H1 (cell line): Measurements from ENCODE around the gene MIOX. TPM values are rescaled to one million over a fixed set of nuclear protein-coding genes. Genes with fewer than 3 reads are reported as not detected.

Experiments used
- BCL11A ChIP-seq, 2 experiments: IDR thresholded peaks; one replicate each; pipeline ENCODE4 v1.6.1; 2011; ENCODE audit warnings: low read depth in 2 of 2, low read length in 2 of 2, mild to moderate bottlenecking in 2 of 2
- BRCA1 ChIP-seq: IDR thresholded peaks from 2 replicates; pipeline ENCODE4 v1.6.1; 2012; ENCODE audit warnings: low read depth, low read length, improper control_type of control experiment
- polyA plus RNA-seq, 7 experiments: library from polyadenylated mRNA; depleted of rRNA in 3 of 7; stranded (reverse) in 5 of 7; unstranded in 2 of 7; fragments of >200 nt in 5 of 7; fragments of 200-250 nt in 2 of 7; gene quantifications; 1 replicate in 5 of 7; 2 replicates in 1 of 7; 4 replicates in 1 of 7; pipeline versions ENCODE4 v1.2.1 to v1.2.3, GENCODE V29; 2011 to 2013; ENCODE audit warnings: missing spikeins in 2 of 7, mixed read lengths in 2 of 7
- total RNA-seq: library from RNA; stranded (reverse); fragmentation: NEBNext Ultra II Directional; extraction: Animal tissue kit (Norgen Biotek cat#: 25700); gene quantifications from 2 replicates; pipeline ENCODE4 v1.2.1, GENCODE V29; 2021

Gene MIOX
- total and polyA plus RNA-seq, 2 of the 8 experiments (the other 6 are each of a cell fraction or from before 2014, with no cell fraction given) = 0.30 to 0.32 TPM

DNA sequence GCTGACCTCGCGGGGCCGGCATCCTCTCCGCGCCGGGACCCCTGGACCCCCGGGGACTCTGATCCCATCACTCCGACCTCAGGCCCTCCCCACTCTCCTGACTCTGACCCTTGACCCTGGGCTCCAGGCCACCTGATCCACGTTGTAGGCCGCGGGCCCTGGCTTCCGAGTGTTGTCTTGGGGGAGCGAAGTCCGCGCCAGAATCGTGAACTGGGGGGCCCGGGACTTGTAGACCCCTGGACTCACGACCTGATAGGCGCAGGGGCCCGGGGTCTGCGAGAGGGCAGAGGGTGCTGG, 43.9 kb downstream of the MIOX start (continued):
- TF ChIP-seq BCL11A (IDR thresholded peaks at IDR 0.05; ENCODE audit: low read depth in 2 of 2, low read length in 2 of 2) (no peak), BRCA1 (no peak)
- TF ChIP-seq, all 59 proteins: peak for 2
